Mucosa of stomach (tissue), 1 donor: Measurements from ENCODE around the gene EEF1AKMT4.
"Not testable (repeated sequence)": the region's sequence is repeated elsewhere in the genome, so short reads cannot be mapped to it uniquely, and the experiment has no call there.

Experiments
- H3K27me3 ChIP-seq: one replicate; pipeline ENCODE4 v1.7.0; 2013; ENCODE audit warnings: mild to moderate bottlenecking, low read length; ENCODE audit not compliant: control insufficient read depth, insufficient read depth
- H3K36me3 ChIP-seq: one replicate; pipeline ENCODE4 v1.7.0; 2013; ENCODE audit warnings: low read length; ENCODE audit not compliant: control insufficient read depth, insufficient read depth
- H3K4me1 ChIP-seq: one replicate; pipeline ENCODE4 v1.7.0; 2013; ENCODE audit warnings: mild to moderate bottlenecking, low read length; ENCODE audit not compliant: control insufficient read depth, insufficient read depth
- H3K4me3 ChIP-seq: one replicate; pipeline ENCODE4 v1.7.0; 2013; ENCODE audit warnings: low read length
- H3K9ac ChIP-seq: one replicate; pipeline ENCODE4 v1.7.0; 2013; ENCODE audit warnings: mild to moderate bottlenecking, low read length, moderate library complexity
- H3K9me3 ChIP-seq: one replicate; pipeline ENCODE4 v1.7.0; 2013; ENCODE audit warnings: mild to moderate bottlenecking, low read length, moderate library complexity; ENCODE audit not compliant: control insufficient read depth
- donor health status: Pancreatic carcinoma.

Gene EEF1AKMT4

DNA sequence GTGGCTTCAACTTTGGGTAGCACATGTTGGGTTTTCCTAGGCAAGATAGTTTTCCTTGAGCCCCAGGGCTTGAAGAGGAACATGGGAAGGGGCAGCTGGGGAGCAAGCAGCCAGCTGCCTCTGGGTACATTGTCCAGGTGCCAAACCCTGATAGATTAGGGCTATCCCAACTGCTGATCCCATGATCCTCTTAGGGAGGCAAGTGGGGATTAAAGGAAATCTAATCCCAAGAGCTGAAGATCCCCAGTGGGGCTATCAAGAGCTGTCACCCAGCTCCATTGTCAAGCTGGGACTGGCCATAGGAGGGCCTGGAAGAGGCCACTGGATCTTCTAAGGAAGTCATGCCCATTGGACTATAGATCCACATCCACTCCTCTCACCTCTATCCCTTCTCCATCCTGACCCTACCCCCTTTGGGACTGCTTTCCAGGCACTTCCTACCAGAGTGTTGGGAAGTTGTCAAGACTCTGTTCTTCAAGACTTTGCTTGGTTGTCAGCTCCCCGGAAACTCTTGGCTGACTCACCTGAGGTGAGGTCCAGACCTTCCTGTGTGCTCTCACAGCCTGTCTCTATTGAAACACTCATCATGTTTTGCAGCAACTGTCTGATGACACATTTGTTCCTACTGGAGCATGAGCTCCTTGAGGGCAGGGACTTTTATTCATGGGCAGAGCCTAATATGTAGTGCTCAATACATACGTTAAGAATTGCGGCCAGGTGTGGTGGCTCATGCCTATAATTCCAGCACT is 6.0 kb downstream of the EEF1AKMT4 start:
- no peak overlapping the region for H3K4me3 ChIP-seq
- H3K36me3 ChIP-seq = no peaks in the 10 kb centered on the region
- peaks cover 5% of the 10 kb centered on the region for H3K4me1 ChIP-seq

DNA sequence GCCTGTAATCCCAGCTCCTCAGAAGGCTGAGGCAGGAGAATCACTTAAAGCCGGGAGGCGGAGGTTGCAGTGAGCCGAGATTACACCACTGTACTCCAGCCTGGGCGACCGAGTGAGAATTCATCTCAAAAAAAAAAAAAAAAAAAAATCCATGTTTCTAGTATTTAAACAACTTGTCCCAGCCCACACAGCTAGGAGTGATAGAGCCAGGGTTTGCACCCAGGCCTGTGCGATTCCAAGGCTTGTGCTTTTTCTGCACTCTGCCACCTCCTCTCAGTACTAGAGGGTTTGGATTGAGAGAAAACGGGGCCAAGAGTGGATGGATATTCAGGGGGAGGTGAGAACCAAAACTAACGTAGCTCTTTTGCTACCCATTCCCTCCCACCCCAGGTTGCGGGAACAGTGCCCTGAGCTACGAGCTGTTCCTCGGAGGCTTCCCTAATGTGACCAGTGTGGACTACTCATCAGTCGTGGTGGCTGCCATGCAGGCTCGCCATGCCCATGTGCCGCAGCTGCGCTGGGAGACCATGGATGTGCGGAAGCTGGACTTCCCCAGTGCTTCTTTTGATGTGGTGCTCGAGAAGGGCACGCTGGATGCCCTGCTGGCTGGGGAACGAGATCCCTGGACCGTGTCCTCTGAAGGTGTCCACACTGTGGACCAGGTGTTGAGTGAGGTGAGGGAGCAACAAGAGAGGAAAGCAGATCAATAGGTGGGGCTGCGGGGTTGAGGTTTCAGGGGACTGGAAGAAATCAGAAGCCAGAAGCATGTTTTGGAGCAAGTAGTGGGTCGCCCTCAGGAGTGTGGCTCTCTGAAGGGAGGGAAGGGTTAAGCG is 7.8 kb downstream of the EEF1AKMT4 start:
- Histone ChIP-seq H3K36me3 (no peaks in the 10 kb centered on the region), H3K9me3 (no peaks in the 10 kb centered on the region), H3K4me1 (peaks cover 16% of the 10 kb centered on the region), H3K4me3 (no peak overlapping the region), H3K27me3 (peaks cover 27% of the 10 kb centered on the region), H3K9ac (no peak overlapping the region)

More for the DNA sequence above, 6.0 kb downstream of the EEF1AKMT4 start:
- no peaks in the 10 kb centered on the region for H3K9me3 ChIP-seq
- H3K9ac ChIP-seq = no peak overlapping the region
- peaks cover 13% of the 10 kb centered on the region for H3K27me3 ChIP-seq

DNA sequence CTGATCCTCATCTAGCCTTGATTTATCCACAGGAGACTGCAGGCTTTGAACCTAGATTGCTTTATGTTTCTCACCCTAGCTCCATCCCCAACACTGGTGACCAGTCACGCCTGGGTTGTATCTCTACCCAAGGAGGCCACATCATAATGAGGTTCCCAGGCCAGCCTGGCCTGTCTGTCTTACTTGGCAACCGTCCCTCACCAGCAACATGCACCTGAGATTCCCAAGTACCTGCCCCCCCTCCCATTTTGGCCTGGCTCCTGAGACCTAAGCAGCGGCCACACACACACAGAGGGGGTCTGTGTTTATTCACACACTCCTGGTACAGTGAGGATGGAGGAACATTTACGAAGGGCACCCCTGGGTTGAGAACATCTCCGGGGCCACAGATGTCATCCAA is 9.5 kb downstream of the EEF1AKMT4 start:
- Histone ChIP-seq H3K9ac (no peak overlapping the region), H3K9me3 (no peaks in the 10 kb centered on the region), H3K27me3 (peaks cover 40% of the 10 kb centered on the region), H3K4me1 (peaks cover 16% of the 10 kb centered on the region), H3K36me3 (no peaks in the 10 kb centered on the region), H3K4me3 (no peak overlapping the region)

DNA sequence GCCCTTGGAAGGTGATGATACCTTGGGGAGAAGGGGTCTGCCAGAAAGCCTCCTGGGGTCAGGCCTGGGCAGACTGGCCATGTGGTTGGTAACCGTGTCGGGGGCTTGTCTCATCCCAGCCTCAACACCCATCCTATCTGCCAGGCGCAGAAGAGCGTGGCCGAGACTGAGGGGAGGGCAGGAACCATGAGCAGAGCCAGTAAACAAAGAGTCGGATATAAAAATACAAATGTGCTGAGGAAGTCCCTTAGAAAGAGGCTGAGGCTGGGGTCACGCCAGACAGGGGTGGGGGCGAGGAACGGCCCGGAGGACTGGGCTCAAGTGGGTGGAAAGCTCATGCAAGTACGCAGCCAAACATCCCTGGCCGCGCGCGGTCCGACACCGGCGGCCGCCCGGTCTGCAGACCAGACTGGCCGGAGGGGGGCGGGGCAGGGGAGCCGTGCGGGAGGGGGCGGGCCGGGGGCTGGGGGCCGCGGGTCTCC is 10.0 kb downstream of the EEF1AKMT4 start:
- Histone ChIP-seq H3K4me3 (no peak overlapping the region), H3K9me3 (no peaks in the 10 kb centered on the region), H3K27me3 (peaks cover 42% of the 10 kb centered on the region)

DNA sequence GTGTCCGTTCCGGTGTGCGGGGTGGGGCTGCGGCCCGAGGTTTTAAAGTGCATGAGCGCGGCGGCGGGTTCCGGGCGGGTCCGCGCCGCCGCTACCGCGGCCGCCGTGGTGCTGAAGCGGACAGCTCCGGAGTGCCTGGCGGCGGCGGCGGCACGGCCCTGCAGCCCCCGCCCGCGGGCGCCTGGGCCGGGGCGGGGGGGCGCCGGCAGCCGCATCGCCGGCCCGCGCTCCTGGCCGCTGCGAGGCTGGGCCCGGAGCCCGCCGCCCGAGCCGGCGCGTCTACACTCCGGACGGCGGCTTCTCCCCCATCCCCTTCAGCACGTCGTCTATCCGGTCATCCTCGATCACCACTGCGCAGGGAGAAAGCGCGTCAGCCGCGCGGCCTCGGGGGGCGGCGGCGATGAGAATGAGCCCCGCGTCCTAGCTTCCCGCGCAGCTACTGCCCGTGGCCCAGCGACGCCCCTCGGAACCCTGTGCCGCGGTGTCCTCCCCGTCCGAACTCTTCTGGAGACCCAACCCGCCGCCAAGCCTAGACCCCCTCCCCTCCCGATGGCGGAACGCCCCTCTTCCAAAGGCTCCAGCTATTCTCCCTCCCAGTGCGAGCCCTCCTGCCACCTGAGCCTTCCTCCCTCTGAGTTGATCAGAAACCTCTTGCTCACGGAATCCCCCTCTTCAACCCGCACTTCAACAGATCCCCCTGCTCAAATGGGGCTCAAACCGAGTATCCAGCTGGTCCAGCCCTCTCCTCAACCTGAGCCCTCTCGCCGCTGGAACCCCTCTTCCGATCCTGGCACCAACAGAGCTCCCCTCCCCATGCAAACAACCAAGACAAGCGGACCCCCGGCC is 10.6 kb downstream of the EEF1AKMT4 start:
- Histone ChIP-seq H3K4me3 (no peak overlapping the region), H3K4me1 (peaks cover 16% of the 10 kb centered on the region), H3K9me3 (no peaks in the 10 kb centered on the region), H3K36me3 (no peaks in the 10 kb centered on the region), H3K9ac (no peak overlapping the region), H3K27me3 (peaks cover 43% of the 10 kb centered on the region)

More for the DNA sequence above, 10.0 kb downstream of the EEF1AKMT4 start:
- no peaks in the 10 kb centered on the region for H3K36me3 ChIP-seq
- peaks cover 16% of the 10 kb centered on the region for H3K4me1 ChIP-seq
- no peak overlapping the region for H3K9ac ChIP-seq

DNA sequence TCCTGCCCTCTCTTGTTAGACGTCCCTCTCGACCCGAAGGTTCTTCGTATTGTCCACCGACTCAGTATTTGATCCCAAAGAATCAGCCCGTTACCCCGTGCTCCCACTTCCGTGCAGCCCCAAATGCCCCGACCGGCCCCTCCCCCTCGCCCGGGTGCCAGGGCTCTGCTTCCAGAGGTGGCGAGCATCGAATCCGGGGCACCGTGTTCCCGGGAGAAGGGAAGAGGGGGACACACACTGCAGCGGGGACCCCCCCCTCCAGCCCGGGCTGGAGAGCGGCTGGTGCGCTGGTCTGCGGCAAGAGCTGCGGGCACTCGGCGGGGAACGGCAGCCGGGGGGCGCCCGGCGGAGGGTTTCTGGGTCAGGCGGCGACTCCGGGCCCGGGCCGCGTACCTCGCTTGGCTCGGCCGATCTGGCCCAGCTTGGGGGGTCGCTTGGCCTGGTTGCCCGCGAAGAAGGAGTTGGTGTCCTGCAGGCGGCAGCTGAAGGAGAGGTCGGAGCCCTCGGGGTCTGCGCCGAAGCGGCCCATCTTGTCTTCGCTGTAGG is 11.3 kb downstream of the EEF1AKMT4 start:
- Histone ChIP-seq H3K9me3 (no peaks in the 10 kb centered on the region), H3K4me3 (no peak overlapping the region), H3K36me3 (no peaks in the 10 kb centered on the region), H3K9ac (no peak overlapping the region), H3K4me1 (peaks cover 16% of the 10 kb centered on the region), H3K27me3 (peaks cover 43% of the 10 kb centered on the region)

DNA sequence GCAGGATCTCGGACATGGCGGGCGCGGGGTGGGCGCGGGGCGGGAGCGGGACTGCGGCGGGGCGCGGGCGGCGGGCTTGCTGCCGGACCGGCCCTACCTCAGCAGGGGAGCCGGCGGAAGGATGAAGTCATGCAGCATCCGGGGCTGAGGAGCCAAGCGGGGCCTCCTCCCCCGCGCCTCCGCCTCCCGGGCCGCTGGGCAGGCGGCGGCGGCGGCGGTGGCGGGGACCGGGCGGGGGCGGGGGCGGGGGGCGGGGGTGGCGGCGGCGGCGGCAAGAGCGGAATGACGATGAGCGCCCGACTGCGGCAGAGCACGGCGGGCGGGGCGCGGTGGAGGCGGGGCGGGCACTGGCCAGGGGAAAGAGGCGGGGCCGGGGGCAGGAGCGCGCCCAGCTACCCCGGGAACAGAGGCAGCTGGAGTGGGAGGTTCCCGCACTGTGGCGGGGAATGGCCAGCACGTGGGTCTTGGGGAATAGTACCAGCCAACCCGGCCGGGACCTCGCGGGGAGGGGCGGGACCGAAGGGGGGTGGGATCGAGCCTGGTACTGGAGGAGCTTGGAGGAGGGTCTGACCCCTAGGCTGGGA is 11.9 kb downstream of the EEF1AKMT4 start, which contains the start of gene CAMK2N2:
Gene CAMK2N2, minus strand, starts transcription at position 284 of the 584 bp plus-strand sequence. Its CDS starts 268 bp downstream, at position 16.
- Histone ChIP-seq H3K27me3 (peaks cover 43% of the 10 kb centered on the region), H3K4me1 (peaks cover 16% of the 10 kb centered on the region), H3K9ac (no peak within 1 kb of the TSS), H3K4me3 (no peak within 1 kb of the TSS), H3K36me3 (no peaks in the 10 kb centered on the region), H3K9me3 (no peaks in the 10 kb centered on the region)

DNA sequence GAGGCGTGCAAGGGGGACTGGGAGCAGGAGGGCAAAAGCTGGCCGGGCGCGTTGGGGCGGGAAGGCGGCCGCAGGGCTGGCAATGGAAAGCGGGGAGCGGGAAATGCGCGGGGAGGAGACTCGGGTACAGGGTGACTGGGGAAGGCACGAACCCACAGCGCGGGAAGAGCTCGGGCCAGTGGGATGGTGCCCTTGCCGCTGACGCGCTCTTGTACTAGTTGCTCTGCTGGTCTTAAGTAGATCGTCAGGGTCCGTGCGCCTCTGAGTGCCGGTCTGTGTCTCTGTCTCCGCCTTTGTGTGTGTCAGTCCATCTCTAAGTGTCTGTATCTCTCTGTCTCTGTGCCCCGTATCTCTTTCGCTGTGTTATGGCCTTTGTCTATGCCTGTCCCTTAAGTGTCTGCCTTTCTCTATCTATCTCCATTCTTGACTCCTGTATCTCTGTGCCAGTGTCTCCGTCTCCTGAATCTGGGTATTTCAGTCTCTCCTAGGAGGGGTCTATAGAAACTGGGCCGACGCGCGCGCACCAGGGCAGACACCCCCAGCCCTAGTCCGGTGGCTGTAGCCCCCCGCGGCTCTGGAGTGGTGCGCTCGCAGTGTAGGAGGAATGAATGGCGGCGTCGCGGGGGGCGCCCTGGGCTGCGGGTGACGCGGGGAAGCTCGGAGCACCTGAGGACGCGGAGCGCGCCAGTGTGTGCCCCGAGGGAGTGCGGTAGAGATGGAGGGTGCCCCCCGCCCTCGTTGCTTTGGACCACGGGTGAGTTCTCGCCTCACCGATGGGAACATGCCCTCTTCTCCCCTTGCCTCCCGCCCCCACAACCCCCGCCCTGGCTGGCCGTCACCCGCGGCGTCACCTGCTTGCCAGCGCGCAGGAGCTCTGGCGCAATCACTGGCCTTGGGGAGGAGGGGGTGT is 12.6 kb downstream of the EEF1AKMT4 start:
- Histone ChIP-seq H3K9ac (no peak overlapping the region), H3K27me3 (peaks cover 43% of the 10 kb centered on the region)

DNA sequence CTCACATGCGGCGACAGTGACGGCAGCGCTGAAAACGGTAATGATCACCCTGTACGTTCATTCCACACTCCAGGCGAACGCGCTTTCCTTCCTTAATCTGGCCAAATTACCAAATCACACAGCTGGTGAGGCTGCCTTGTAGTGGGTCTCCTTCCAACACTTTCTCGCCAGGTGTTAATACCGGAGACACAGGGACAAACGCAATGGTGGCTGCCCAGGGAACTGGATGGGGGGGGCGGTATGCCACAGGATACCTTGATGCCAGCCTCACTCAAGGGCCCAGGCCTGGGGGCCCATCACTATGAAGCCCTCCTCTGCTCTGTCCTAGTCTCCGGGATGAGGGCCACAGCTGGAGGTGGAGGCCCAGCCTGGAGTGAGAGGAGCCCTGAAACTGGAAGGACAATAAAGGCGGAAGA is 13.3 kb downstream of the EEF1AKMT4 start:
- Histone ChIP-seq H3K27me3 (peaks cover 43% of the 10 kb centered on the region), H3K4me1 (peaks cover 16% of the 10 kb centered on the region), H3K36me3 (no peaks in the 10 kb centered on the region), H3K4me3 (no peak overlapping the region), H3K9ac (no peak overlapping the region), H3K9me3 (no peaks in the 10 kb centered on the region)

More for the DNA sequence above, 12.6 kb downstream of the EEF1AKMT4 start:
- Histone ChIP-seq H3K4me1 (peaks cover 16% of the 10 kb centered on the region), H3K36me3 (no peaks in the 10 kb centered on the region), H3K4me3 (no peak overlapping the region), H3K9me3 (no peaks in the 10 kb centered on the region)

DNA sequence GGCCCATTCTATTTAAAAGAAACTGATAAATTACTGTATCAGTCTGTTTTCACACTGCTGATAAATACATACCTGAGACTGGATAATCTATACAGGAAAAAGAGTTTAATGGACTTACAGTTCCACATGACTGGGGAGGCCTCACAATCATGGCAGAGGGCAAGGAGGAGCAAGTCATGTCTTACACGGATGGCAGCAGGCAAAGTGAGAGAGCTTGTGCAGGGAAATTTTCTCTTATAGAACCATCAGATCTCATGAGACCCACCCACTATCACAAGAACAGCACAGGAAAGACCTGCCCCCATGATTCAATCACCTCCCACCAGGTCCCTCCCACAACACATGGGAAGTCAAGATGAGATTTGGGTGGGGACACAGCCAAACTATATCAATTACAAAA is 17.8 kb downstream of the EEF1AKMT4 start:
- not testable (repeated sequence) for H3K4me3 ChIP-seq, H3K9ac ChIP-seq, H3K4me1 ChIP-seq, H3K36me3 ChIP-seq, H3K9me3 ChIP-seq
- H3K27me3 ChIP-seq = peaks cover 17% of the 10 kb centered on the region
